HEK293T (cell line): ENCODE results near the gene ALX3.

Source experiments
- ARNT ChIP-seq: fragments of 450-650 bp; IDR thresholded peaks from 2 replicates; pipeline ENCODE4 v1.6.1; 2017; ENCODE audit warnings: mild to moderate bottlenecking
- BHLHE40 ChIP-seq: fragments of 450-650 bp; IDR thresholded peaks from 2 replicates; pipeline ENCODE4 v1.6.1; 2016; ENCODE audit warnings: mild to moderate bottlenecking, moderate library complexity, borderline replicate concordance
- ELF4 ChIP-seq: fragments of 450-650 bp; IDR thresholded peaks from 2 replicates; pipeline ENCODE4 v1.6.1; 2017; ENCODE audit warnings: antibody characterized with exemption
- FOXA1 ChIP-seq: fragments of 450-650 bp; IDR thresholded peaks from 2 replicates; pipeline ENCODE4 v1.6.1; 2016; ENCODE audit warnings: mild to moderate bottlenecking
- FOXK2 ChIP-seq: fragments of 450-650 bp; IDR thresholded peaks from 2 replicates; pipeline ENCODE4 v1.6.1; 2016; ENCODE audit warnings: mild to moderate bottlenecking
- FOXM1 ChIP-seq: fragments of 450-650 bp; IDR thresholded peaks from 2 replicates; pipeline ENCODE4 v1.6.1; 2017; ENCODE audit warnings: mild to moderate bottlenecking, borderline replicate concordance
- HDGF ChIP-seq: fragments of 450-650 bp; IDR thresholded peaks from 2 replicates; pipeline ENCODE4 v1.6.1; 2017; ENCODE audit warnings: antibody characterized with exemption, borderline replicate concordance
- LEF1 ChIP-seq: fragments of 450-650 bp; IDR thresholded peaks from 2 replicates; pipeline ENCODE4 v1.6.1; 2017; ENCODE audit warnings: mild to moderate bottlenecking, borderline replicate concordance
- NFRKB ChIP-seq: fragments of 450-650 bp; IDR thresholded peaks from 2 replicates; pipeline ENCODE4 v1.6.1; 2016; ENCODE audit warnings: mild to moderate bottlenecking, moderate library complexity
- PKNOX1 ChIP-seq: fragments of 450-650 bp; IDR thresholded peaks from 2 replicates; pipeline ENCODE4 v1.6.1; 2016
- SP1 ChIP-seq: fragments of 450-650 bp; IDR thresholded peaks from 2 replicates; pipeline ENCODE4 v1.6.1; 2017
- SUZ12 ChIP-seq: fragments of 450-650 bp; IDR thresholded peaks from 2 replicates; pipeline ENCODE4 v1.6.1; 2016; ENCODE audit warnings: mild to moderate bottlenecking
- TARDBP ChIP-seq: fragments of 450-650 bp; IDR thresholded peaks from 2 replicates; pipeline ENCODE4 v1.6.1; 2016
- ZNF384 ChIP-seq: fragments of 450-650 bp; IDR thresholded peaks from 2 replicates; pipeline ENCODE4 v1.6.1; 2016

GRCh38 chr1:110043016-110043415 lies 27.5 kb downstream of the ALX3 start:
- TF ChIP-seq FOXM1 = no peak
- TF ChIP-seq SUZ12 = no peak
- TF ChIP-seq TARDBP = no peak
- TF ChIP-seq PKNOX1 = no peak
- TF ChIP-seq ARNT = no peak
- no peak for TF ChIP-seq FOXK2
- no peak for TF ChIP-seq NFRKB
- no peak for TF ChIP-seq HDGF
- no peak for TF ChIP-seq ZNF384
- no peak for TF ChIP-seq BHLHE40
- no peak for TF ChIP-seq SP1
- no peak for TF ChIP-seq ELF4
- TF ChIP-seq LEF1 = no peak
- TF ChIP-seq FOXA1 = no peak
